ENCODE measurements around the gene YWHAQ. TPM values are rescaled to one million over a fixed set of nuclear protein-coding genes. Genes with fewer than 3 reads are reported as not detected.

Gene YWHAQ
- total RNA-seq, 2 experiments from 2014 or later, result 370 to 508 TPM

DNA sequence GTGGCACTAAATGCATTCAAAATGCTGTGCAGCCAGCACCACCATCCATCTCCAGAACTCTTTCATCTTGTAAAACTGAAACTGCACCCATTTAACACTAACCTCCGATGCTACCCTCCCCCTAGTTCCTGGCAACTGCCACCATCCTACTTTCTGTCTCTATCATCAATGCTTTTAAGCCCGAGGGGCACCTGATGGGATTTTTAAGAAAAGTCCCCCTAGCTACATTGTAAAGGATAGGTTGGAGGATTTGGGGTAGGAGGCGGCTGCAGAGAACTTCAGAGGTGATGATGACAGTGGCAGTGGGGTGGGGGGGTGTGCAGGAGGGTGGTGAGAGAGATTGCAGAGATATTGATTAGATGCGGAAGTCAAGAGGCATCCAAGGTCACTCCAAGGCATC is 10.8 kb upstream of the YWHAQ start:
- DNase-seq, result peak; percentile 63

DNA sequence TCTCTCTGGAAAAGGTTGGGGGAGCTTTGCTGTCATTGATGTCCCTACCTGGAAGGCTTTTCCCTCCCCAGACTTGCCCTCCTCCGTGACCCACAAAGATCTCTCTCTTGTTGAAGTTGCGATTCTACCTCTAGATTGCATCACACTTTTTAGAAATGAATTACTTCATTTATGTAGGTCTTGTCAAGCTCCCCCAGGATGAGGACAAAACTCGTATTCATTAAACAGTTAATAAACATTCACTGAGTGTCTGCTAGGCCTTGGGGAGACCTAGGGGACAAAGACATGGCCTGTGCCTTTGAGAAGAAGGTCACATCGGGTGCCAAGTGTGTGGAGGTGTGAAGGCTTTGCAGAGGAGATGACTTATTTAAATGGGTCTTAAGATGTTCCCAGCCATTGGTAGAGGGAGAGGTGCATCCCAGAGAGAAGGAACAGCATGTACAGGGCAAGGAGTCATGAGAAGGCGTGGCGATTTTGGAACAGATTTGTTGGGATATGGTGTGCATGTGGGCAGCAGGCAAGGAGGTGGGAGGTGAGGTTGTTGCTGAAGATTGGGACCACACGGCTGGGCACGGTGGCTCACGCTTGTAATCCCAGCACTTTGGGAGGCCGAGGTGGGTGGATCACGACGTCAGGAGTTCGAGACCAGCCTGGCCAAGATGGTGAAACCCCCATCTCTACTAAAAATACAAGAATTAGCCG is 9.8 kb upstream of the YWHAQ start:
- ATAC-seq, result no peak
- Mint-ChIP-seq H3K27ac (no peak overlapping the region), H3K4me3 (no peak overlapping the region)

More for the DNA sequence above, 10.8 kb upstream of the YWHAQ start:
- POLR2A ChIA-PET, result interaction anchor here (0.6 to 1.1 kb wide), 3 partner anchors 11 to 42 kb away, joined by 3 to 8 read pairs (median 5); partner anchors contain the start of gene YWHAQ
- no peaks in the 10 kb centered on the region for H3K9me3 Mint-ChIP-seq (ENCODE audit: low read depth)
- peaks cover 21% of the 10 kb centered on the region for H3K4me1 Mint-ChIP-seq
- no peak overlapping the region for H3K4me3 Mint-ChIP-seq
- intact Hi-C loops (cut with DNase I, micrococcal nuclease), result loop anchor here (1.0 to 2.0 kb wide), 3 partner anchors 10 to 14 kb away; no protein-coding TSS in a partner anchor
- H3K36me3 Mint-ChIP-seq (ENCODE audit: low read depth), result no peaks in the 10 kb centered on the region
- CTCF ChIA-PET, result no interaction called here
- H3K27ac Mint-ChIP-seq, result no peak overlapping the region
- ATAC-seq, result peak; percentile 88
- H3K27me3 Mint-ChIP-seq, result peaks cover 2% of the 10 kb centered on the region

DNA sequence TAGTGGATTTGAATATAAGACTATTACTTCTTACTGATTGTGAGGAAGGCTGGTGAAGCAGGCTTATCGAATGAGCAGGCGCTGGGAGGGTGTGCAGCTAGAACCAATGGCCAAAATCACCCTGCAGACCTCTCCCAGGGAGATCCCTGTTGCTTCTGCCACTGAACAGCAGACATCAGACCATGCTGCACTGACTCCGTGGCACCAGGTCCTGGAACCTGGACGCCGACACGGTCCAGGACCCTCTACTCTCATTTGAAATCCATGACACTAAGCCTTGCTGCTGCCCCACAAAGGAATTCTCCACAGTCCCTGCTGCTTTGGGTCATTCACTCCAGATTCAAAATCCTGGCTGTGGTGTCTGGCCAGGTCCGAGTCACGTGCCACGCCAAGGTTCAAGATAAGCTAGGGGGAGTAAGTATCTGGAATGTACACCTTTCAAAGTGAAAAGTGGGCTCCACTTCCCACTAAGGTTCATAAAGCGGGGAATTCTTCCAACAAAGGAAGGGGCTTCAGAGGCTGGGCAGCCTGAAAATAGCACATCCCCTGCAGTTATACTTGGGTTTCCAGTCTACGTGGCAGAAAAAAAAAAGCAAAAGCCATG is 9.0 kb upstream of the YWHAQ start:
- intact Hi-C loops (cut with DNase I, micrococcal nuclease), result loop anchor here in 1 of 2 experiments (2.0 kb wide), 1 partner anchor 15 kb away; no protein-coding TSS in a partner anchor
- Mint-ChIP-seq H3K4me1 (peaks cover 21% of the 10 kb centered on the region), H3K27ac (no peak overlapping the region), H3K36me3 (ENCODE audit: low read depth) (no peaks in the 10 kb centered on the region), H3K27me3 (peaks cover 2% of the 10 kb centered on the region), H3K4me3 (no peak overlapping the region), H3K9me3 (ENCODE audit: low read depth) (no peaks in the 10 kb centered on the region)
- DNase-seq (no peak), ATAC-seq (no peak)
- POLR2A ChIA-PET, result interaction anchor here (0.7 to 1.0 kb wide), 3 partner anchors 10 to 123 kb away, joined by 3 to 10 read pairs (median 6); no protein-coding TSS in a partner anchor
- CTCF ChIA-PET, result interaction anchor here (0.6 to 1.2 kb wide), 3 partner anchors 31 to 135 kb away, joined by 3 read pairs; no protein-coding TSS in a partner anchor

More for the DNA sequence above, 9.8 kb upstream of the YWHAQ start:
- Mint-ChIP-seq H3K4me1 (peaks cover 21% of the 10 kb centered on the region), H3K36me3 (ENCODE audit: low read depth) (no peaks in the 10 kb centered on the region), H3K9me3 (ENCODE audit: low read depth) (no peaks in the 10 kb centered on the region), H3K27me3 (peaks cover 2% of the 10 kb centered on the region)
- DNase-seq, result no peak
- ChIA-PET POLR2A (interaction anchor here (0.7 to 1.0 kb wide), 4 partner anchors 10 to 122 kb away, joined by 3 to 10 read pairs (median 4); partner anchors contain the start of gene YWHAQ), CTCF (interaction anchor here (1.0 to 1.2 kb wide), 2 partner anchors 32 to 112 kb away, joined by 3 read pairs; no protein-coding TSS in a partner anchor)
- intact Hi-C loops (cut with DNase I, micrococcal nuclease), result loop anchor here (1.0 to 2.0 kb wide), 3 partner anchors 9 to 15 kb away; no protein-coding TSS in a partner anchor

DNA sequence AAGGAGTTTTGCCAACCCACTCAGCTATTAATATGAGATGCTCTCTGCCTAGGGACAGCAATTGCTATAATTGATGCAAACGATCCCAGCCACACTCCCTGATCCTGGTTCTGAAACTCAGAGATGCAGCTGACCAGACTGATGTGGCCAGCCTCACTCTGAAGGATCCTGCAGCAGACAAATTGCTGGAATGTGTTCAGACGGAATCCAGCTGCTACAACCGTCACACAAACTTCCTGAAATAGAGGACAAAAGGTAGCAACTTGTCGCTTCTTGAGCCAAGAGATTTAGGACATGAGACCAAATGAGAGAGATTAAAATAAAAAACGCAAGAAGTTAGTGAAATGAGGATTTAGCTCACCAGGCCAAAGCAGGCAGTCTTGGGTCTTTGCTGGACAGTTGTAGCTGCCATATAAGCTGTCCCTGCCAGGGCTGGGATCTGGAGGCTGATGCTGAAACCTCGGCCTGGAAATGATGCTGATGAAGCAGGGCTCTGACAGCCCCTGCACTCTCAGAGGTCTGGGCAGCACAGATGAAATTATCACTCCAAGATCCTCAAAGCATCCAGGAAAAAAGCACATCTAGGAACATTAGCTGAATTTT is 8.3 kb upstream of the YWHAQ start:
- Mint-ChIP-seq H3K4me3 (no peak overlapping the region), H3K9me3 (ENCODE audit: low read depth) (no peaks in the 10 kb centered on the region), H3K27me3 (peaks cover 2% of the 10 kb centered on the region), H3K4me1 (peaks cover 21% of the 10 kb centered on the region), H3K27ac (no peak overlapping the region), H3K36me3 (ENCODE audit: low read depth) (no peaks in the 10 kb centered on the region)
- ChIA-PET POLR2A (interaction anchor here (1.0 kb wide), 1 partner anchor 20 kb away, joined by 4 read pairs; no protein-coding TSS in a partner anchor), CTCF (interaction anchor here (0.6 to 0.9 kb wide), 2 partner anchors 18 to 135 kb away, joined by 3 read pairs; no protein-coding TSS in a partner anchor)
- intact Hi-C loops (cut with DNase I, micrococcal nuclease), result no loop called here
- DNase-seq, result no peak
- no peak for ATAC-seq

DNA sequence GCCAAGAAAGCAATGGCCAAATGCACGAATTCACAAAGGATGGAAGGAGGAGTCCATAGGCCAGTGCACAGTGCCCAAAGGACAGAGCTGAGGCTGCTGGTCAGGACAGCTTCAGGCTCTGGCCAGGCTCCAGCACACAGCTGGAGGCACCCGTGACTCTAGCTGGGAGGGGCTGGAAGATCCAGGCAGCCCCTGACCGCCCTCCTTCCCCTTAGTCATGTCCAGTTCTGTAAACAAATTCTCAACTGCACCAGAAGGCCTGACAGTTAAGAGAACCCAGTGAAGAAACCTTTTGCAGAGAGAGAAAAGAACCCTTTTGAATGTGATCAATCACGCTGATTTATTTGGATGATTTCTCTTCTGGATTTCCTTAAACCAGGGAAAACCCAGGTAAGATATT is 7.7 kb upstream of the YWHAQ start:
- no peak overlapping the region for H3K4me3 Mint-ChIP-seq
- intact Hi-C loops (cut with DNase I, micrococcal nuclease), result no loop called here
- H3K4me1 Mint-ChIP-seq, result peaks cover 21% of the 10 kb centered on the region
- ChIA-PET CTCF (interaction anchor here (0.9 kb wide), 1 partner anchor 17 kb away, joined by 3 read pairs; no protein-coding TSS in a partner anchor), POLR2A (interaction anchor here (0.8 to 1.0 kb wide), 2 partner anchors 20 to 1903 kb away, joined by 3 to 4 read pairs; no protein-coding TSS in a partner anchor)
- H3K27me3 Mint-ChIP-seq, result peaks cover 2% of the 10 kb centered on the region
- no peak for ATAC-seq
- no peak overlapping the region for H3K27ac Mint-ChIP-seq
- no peaks in the 10 kb centered on the region for H3K9me3 Mint-ChIP-seq (ENCODE audit: low read depth)
- DNase-seq, result no peak
- no peaks in the 10 kb centered on the region for H3K36me3 Mint-ChIP-seq (ENCODE audit: low read depth)

DNA sequence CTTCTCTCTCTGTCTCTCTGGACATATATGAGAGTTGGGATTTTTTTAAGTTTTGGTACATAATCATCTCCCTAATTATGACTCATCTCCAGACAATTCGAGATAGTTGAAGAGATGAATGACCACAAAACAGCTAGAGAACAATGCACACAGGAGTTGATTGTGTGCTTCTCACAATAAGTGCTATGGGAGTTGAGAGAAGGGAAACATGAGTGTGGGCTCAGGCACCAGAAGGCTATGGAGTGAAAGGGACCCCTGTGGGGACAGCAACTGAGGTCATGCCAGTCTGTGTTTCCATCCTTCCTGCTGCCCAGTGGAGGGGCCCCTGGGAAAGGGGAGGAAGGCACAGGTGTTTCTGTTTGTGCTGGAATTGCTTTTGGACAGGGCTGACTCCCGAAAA is 6.5 kb upstream of the YWHAQ start:
- POLR2A ChIA-PET, result no interaction called here
- ATAC-seq, result peak; percentile 38
- Mint-ChIP-seq H3K27ac (peak overlapping the region; percentile 6), H3K27me3 (peaks cover 2% of the 10 kb centered on the region), H3K4me3 (no peak overlapping the region), H3K36me3 (ENCODE audit: low read depth) (no peaks in the 10 kb centered on the region), H3K9me3 (ENCODE audit: low read depth) (no peaks in the 10 kb centered on the region), H3K4me1 (peaks cover 19% of the 10 kb centered on the region)
- CTCF ChIA-PET, result interaction anchor here (0.7 to 1.0 kb wide), 2 partner anchors 81 to 131 kb away, joined by 4 to 5 read pairs; partner anchors contain the start of gene ADAM17
- no peak for DNase-seq
- intact Hi-C loops (cut with DNase I, micrococcal nuclease), result no loop called here

DNA sequence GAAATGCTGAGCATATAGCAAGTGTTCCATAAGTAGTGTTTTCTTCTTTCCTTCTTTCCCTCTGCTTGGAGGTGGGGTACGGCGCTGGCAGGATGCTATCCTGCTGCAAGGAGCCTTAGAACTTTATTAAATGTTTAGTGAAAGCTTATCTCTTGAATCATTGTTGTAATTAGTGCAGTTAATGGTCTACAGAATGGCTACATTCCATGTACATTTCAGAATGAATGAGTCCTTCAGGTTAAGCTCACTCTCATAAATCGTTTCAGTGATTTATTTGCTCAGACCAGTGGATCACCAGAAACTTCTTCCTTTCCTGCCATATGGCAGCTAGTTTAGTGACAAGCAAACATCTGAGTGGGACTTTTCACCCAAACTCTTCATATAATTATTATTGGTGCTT is 3.3 kb upstream of the YWHAQ start:
- POLR2A ChIA-PET, result interaction anchor here (0.5 kb wide), 1 partner anchor 154 kb away, joined by 4 read pairs; no protein-coding TSS in a partner anchor
- CTCF ChIA-PET, result interaction anchor here (0.7 to 1.1 kb wide), 2 partner anchors 43 to 84 kb away, joined by 3 read pairs; no protein-coding TSS in a partner anchor
- intact Hi-C loops (cut with DNase I, micrococcal nuclease), result loop anchor here (5.0 kb wide), 3 partner anchors 162 to 797 kb away; partner anchors contain the start of genes IAH1 (in 1 of the 2), KIDINS220 (in 1 of the 2) and MBOAT2 (in 1 of the 2)

DNA sequence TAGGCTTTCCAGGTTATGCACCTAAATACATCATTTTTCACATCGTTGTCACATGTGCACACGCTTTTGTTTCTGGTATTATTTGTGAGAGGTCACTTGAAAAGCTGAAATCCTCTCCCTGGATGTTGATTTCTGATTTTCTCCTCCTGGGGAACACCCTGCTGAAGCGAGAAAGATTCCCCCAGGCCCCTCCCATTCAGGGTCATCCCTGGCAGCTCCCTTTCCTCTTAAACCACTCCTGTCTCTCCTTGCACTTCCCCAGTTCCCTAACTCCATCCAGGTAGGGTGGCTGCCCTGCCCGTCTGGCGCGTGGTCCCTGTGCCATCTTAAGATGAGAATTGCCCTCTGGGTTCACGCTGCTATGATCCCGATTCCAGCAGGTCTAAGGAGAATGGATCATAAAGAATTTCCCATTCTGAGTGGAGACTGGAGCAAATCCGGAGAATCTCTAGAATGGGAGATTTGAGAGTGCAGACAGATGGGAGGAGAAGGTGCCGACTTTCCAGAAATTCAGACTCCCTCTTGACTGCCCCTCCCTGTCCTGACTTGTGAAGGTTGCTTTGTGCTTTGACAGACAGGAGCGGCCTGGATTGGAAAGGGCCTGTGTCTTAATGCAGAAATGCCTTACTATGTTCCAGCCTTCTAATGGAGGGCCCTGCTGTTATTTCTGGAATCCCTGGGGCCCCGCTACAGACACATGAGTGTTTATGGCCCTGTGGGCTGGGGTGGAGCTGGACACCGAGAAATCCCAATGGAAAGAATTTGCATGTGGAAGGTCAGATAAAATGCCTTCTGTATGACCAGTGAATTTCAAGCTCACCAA is 1.3 kb upstream of the YWHAQ start:
- no peaks in the 10 kb centered on the region for H3K27me3 Mint-ChIP-seq
- ChIA-PET POLR2A (interaction anchor here (0.8 kb wide), 1 partner anchor 23 kb away, joined by 3 read pairs; no protein-coding TSS in a partner anchor), CTCF (interaction anchor here (1.9 kb wide), 1 partner anchor 76 kb away, joined by 8 read pairs; the partner anchor contains the start of gene ADAM17)
- H3K36me3 Mint-ChIP-seq (ENCODE audit: low read depth), result peaks cover 31% of the 10 kb centered on the region
- H3K4me1 Mint-ChIP-seq, result peaks cover 33% of the 10 kb centered on the region
- no peak overlapping the region for H3K27ac Mint-ChIP-seq
- no peak for ATAC-seq
- intact Hi-C loops (cut with DNase I, micrococcal nuclease), result loop anchor here (1.0 to 5.0 kb wide), 18 partner anchors 9 to 816 kb away; partner anchors contain the start of genes IAH1 (in 2 of the 2), KIDINS220 (in 1 of the 2), MBOAT2 (in 1 of the 2) and ODC1 (in 1 of the 2)
- H3K4me3 Mint-ChIP-seq, result peak overlapping the region; percentile 99
- H3K9me3 Mint-ChIP-seq (ENCODE audit: low read depth), result no peaks in the 10 kb centered on the region
- no peak for DNase-seq

More for the DNA sequence above, 3.3 kb upstream of the YWHAQ start:
- Mint-ChIP-seq H3K27me3 (no peaks in the 10 kb centered on the region), H3K4me1 (peaks cover 16% of the 10 kb centered on the region), H3K36me3 (ENCODE audit: low read depth) (peaks cover 10% of the 10 kb centered on the region), H3K27ac (no peak overlapping the region), H3K9me3 (ENCODE audit: low read depth) (no peaks in the 10 kb centered on the region), H3K4me3 (no peak overlapping the region)
- no peak for DNase-seq
- no peak for ATAC-seq

DNA sequence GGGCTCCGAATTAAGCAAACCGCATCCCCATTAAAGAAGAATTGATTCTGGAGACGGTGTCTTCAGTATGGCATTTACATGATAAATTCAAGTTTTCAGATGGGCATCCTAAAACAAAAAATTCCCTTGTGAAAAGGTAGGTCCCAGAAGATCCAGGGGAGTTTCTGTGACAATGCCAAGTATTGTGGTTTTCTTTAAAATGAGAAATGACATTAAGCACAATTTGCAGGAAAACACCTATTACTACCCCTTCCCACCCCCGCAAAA is 689 bp upstream of the YWHAQ start:
- Mint-ChIP-seq H3K4me1 (peaks cover 39% of the 10 kb centered on the region), H3K9me3 (ENCODE audit: low read depth) (no peaks in the 10 kb centered on the region), H3K27me3 (no peaks in the 10 kb centered on the region), H3K27ac (peak overlapping the region; percentile 53), H3K36me3 (ENCODE audit: low read depth) (peaks cover 37% of the 10 kb centered on the region), H3K4me3 (peak overlapping the region; percentile 99)
- no peak for ATAC-seq
- no peak for DNase-seq
- ChIA-PET POLR2A (interaction anchor here (0.6 to 2.0 kb wide), 8 partner anchors 10 to 138 kb away, joined by 3 to 21 read pairs (median 6); partner anchors contain the start of gene ADAM17), CTCF (interaction anchor here (1.1 to 1.9 kb wide), 2 partner anchors 71 to 76 kb away, joined by 3 to 8 read pairs; partner anchors contain the start of gene ADAM17)
- intact Hi-C loops (cut with DNase I, micrococcal nuclease), result loop anchor here (1.0 to 5.0 kb wide), 18 partner anchors 10 to 817 kb away; partner anchors contain the start of genes IAH1 (in 2 of the 2), KIDINS220 (in 1 of the 2), MBOAT2 (in 1 of the 2) and ODC1 (in 1 of the 2)

Data from activated CD4-positive, alpha-beta T cell treated with anti-CD3 and anti-CD28 coated beads for 36 hours (primary cell).